Kidney epithelial cell (primary cell): Measurements from ENCODE around the gene ASCL5. TPM values are rescaled to one million over a fixed set of nuclear protein-coding genes. Genes with fewer than 3 reads are reported as not detected.

Experiments
- DNase-seq: peaks from one replicate; pipeline ENCODE4 v3.0.0-alpha.2; 2010; ENCODE audit warnings: low read depth
- H3K27me3 ChIP-seq: 2 replicates; pipeline ENCODE4 v1.6.0; 2011; ENCODE audit warnings: low read length; ENCODE audit not compliant: control insufficient read depth, insufficient read depth
- H3K36me3 ChIP-seq: 2 replicates; pipeline ENCODE4 v1.5.1; 2011; ENCODE audit warnings: low read length; ENCODE audit not compliant: control insufficient read depth, insufficient read depth
- H3K4me3 ChIP-seq: 2 replicates; pipeline ENCODE4 v1.5.1; 2011; ENCODE audit warnings: low read depth, mild to moderate bottlenecking, control low read depth, low read length
- CTCF ChIP-seq: IDR thresholded peaks from 2 replicates; pipeline ENCODE4 v1.5.1; 2011; ENCODE audit warnings: mild to moderate bottlenecking, moderate library complexity, low read length, control low read depth, inconsistent platforms; ENCODE audit not compliant: insufficient read depth, poor library complexity, severe bottlenecking
- total RNA-seq: library from RNA; depleted of rRNA; stranded (reverse); fragments of >200 nt; gene quantifications from 2 replicates; pipeline ENCODE4 v1.2.3, GENCODE V29; 2015

Gene ASCL5
- total RNA-seq, 1 donor from 2014 or later = not detected

- peaks cover 3% of the 10 kb centered on the region for H3K27me3 ChIP-seq
- no peak for TF ChIP-seq CTCF
These were observed 38.6 kb downstream of the ASCL5 start for GRCh38 chr1:201088395-201088794.

DNA sequence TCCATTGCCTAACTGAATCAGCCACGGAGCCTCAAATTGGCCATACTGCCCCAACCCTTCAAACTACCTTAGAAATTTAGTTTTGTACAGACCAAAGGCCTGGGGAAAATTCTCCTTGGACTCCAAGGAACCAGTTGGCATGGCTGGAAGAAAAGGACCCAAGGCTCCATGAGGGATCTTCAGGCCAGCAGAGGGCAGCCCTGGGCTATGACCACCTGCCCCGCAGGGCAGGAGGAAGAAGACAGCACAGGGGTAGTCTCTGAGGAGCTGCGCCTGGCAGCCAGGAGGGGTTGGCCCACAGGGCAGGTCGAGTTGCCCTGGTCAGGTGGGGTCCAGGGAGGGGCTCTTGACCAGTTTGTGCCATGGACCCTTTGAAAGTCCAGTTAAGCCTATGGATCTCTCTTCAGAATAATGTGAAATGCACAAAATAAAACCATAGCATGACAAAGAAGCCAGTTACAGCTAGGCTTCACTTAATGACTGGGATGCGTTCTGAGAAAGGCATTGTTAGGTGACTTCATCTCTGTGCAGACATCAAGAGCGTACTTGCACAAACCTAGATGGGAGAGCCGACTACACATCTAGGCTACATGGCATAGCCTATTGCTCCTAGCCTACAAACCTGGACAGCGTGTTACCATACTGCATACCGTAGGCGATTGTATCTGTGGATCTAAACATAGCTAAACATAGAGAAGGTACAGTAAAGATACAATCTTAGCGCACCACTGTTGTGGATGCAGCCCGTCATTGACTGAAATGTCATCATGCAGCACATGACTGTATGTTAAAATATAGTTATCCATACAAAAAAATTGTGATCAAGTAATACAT lies 40.9 kb downstream of the ASCL5 start:
- Histone ChIP-seq H3K4me3 (no peak overlapping the region), H3K27me3 (peaks cover 4% of the 10 kb centered on the region), H3K36me3 (no peaks in the 10 kb centered on the region)
- peak; percentile 79 for TF ChIP-seq CTCF
- no peak for DNase-seq

More at GRCh38 chr1:201088395-201088794, 38.6 kb downstream of the ASCL5 start:
- DNase-seq = no peak
- Histone ChIP-seq H3K36me3 (no peaks in the 10 kb centered on the region), H3K4me3 (no peak overlapping the region)

DNA sequence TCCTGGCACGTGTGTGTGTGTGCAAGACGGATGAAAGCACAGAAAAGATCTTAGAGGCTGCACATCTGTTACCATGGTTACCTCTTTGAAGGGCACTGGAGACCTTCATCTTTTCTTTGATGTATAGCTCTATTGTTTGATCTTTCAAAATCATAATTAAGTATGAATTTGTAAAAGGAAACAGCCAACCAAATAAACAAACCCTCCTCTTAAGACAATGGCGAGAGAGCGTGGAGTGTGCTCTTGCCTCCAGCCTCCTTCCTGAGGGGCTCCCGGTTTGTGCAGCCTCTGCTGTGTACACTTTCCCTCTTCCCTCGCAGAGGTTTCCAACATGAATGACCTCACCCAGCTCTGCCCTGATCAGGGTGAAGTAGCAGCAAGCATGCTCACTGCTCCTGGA lies 42.7 kb downstream of the ASCL5 start:
- no peak for DNase-seq
- TF ChIP-seq CTCF = no peak
- Histone ChIP-seq H3K27me3 (peaks cover 4% of the 10 kb centered on the region), H3K4me3 (no peak overlapping the region), H3K36me3 (no peaks in the 10 kb centered on the region)

DNA sequence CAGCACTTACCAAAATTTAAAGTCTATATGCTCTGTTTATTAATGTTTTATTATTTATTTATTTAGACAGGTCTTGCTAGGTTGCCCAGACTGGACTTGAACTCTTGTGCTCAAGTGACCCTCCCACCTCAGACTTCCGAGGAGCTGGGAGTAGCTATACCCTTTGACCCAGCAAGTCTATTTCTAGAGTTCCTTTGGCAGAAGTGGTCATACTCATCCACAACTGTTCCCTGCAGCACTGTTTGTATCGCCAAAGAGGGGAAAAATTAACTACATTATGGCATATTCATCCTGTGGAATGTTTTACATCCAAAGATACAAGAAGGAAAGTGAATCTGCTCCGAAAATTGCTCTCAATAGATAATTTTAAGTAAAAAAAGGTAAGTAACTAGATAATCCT lies 43.2 kb downstream of the ASCL5 start:
- DNase-seq = no peak
- Histone ChIP-seq H3K4me3 (no peak overlapping the region), H3K27me3 (peaks cover 4% of the 10 kb centered on the region)

GRCh38 chr1:201080135-201080534 lies 46.8 kb downstream of the ASCL5 start:
- Histone ChIP-seq H3K36me3 (no peaks in the 10 kb centered on the region), H3K27me3 (peaks cover 6% of the 10 kb centered on the region), H3K4me3 (no peak overlapping the region)
- DNase-seq = no peak
- TF ChIP-seq CTCF = no peak

More for the DNA sequence above, 43.2 kb downstream of the ASCL5 start:
- TF ChIP-seq CTCF = no peak
- no peaks in the 10 kb centered on the region for H3K36me3 ChIP-seq

DNA sequence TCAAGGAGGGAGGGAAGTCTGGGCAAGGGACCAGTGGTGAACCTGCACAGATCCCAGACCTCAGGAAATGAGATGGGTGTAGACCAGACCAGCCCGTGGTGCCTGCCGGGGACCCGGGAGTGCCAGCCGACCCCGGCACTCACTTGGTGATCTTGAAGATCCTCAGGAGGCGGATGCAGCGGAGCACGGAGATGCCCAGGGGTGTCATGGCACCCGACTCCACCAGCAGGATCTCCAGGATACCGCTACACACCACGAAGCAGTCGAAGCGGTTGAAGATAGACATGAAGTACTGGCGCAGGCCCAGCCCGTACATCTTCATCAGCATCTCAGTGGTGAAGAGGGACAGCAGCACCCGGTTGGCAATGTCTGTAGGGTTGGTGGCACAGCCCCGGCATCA lies 49.2 kb downstream of the ASCL5 start:
- no peaks in the 10 kb centered on the region for H3K36me3 ChIP-seq
- TF ChIP-seq CTCF = no peak
- peaks cover 4% of the 10 kb centered on the region for H3K27me3 ChIP-seq
- H3K4me3 ChIP-seq = no peak overlapping the region
- DNase-seq = no peak
